ENCODE results near the gene TMEM131.

TMEM131 gene

DNA sequence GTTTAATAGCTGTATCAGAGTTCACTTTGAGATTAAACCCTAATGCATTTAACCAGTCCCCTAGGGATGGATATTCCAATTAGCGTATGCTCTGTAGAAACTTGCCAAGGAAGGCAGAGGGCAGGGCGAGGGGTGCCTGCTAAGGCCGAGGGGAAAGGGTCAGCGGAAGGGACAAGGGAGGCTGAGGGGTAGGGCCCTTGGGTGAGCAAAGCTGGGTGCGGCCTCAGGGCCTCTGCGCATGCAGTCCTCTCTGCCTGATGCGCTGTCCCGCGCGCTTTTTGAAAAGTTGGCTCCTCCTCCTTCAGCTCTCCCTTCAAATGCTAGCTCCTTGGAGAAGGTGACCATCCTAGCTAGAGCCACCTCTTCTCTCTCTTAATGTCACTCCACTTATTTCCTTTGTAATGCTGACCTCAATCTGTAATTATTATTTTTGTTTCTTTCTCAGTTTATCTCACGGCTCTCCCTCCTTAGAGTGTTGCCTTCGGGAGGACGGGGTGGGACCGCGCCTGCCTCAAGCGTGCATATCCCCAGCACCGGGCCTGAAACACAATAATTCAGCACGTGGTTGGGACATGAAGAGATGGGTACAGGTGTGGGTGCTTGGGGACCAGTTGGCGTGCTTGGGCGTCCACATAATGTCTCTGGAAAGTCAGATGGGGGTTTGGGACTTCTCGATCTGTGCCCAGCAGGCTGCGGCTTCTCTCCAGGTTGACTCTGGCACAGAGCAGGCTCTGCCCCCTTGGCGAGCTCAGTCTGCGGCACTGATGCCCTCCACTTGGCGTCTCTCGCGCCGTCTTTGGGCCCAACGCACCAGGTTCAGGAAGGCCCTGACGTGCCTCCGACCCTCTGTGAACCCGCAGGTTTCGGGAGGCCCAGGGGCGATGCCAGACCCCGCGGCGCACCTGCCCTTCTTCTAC lies 272.3 kb downstream of the TMEM131 start:
- Histone ChIP-seq H2AFZ (ENCODE audit: low read depth, low read length) (no peak overlapping the region), H3K9me3 (ENCODE audit: insufficient read depth, low read length) (no peaks in the 10 kb centered on the region), H3K4me1 (ENCODE audit: low read length) (no peaks in the 10 kb centered on the region), H4K20me1 (ENCODE audit: insufficient read depth, low read length) (no peaks in the 10 kb centered on the region), H3K4me2 (ENCODE audit: low read length) (no peak overlapping the region), H3K36me3 (replicated peaks; ENCODE audit: low read depth, low read length) (no peaks in the 10 kb centered on the region), H3K27ac (ENCODE audit: low read length) (no peak overlapping the region), H3K9ac (ENCODE audit: low read length) (no peak overlapping the region), H3K4me3 (ENCODE audit: low read length) (no peak overlapping the region), H3K27me3 (ENCODE audit: low read depth, low read length) (no peaks in the 10 kb centered on the region), H3K79me2 (ENCODE audit: low read length) (no peaks in the 10 kb centered on the region)
- no peak for TF ChIP-seq CTCF (IDR thresholded peaks at IDR 0.05; ENCODE audit: low read depth, low read length)
- no peak for TF ChIP-seq EZH2phosphoT487 (IDR thresholded peaks at IDR 0.05; ENCODE audit: low read depth)

GRCh38 chr2:97722227-97722626 lies 273.5 kb downstream of the TMEM131 start:
- no peaks in the 10 kb centered on the region for H3K36me3 ChIP-seq (replicated peaks; ENCODE audit: low read depth, low read length)
- TF ChIP-seq EZH2phosphoT487 (IDR thresholded peaks at IDR 0.05; ENCODE audit: low read depth) (no peak), CTCF (IDR thresholded peaks at IDR 0.05; ENCODE audit: low read depth, low read length) (no peak)

GRCh38 chr2:97720746-97721145 lies 275.0 kb downstream of the TMEM131 start:
- Histone ChIP-seq H3K9me3 (ENCODE audit: insufficient read depth, low read length) (no peaks in the 10 kb centered on the region), H3K9ac (ENCODE audit: low read length) (no peak overlapping the region), H3K4me1 (ENCODE audit: low read length) (no peaks in the 10 kb centered on the region), H3K79me2 (ENCODE audit: low read length) (no peaks in the 10 kb centered on the region), H3K27me3 (ENCODE audit: low read depth, low read length) (no peaks in the 10 kb centered on the region), H3K36me3 (replicated peaks; ENCODE audit: low read depth, low read length) (no peaks in the 10 kb centered on the region), H4K20me1 (ENCODE audit: insufficient read depth, low read length) (no peaks in the 10 kb centered on the region), H3K27ac (ENCODE audit: low read length) (no peak overlapping the region), H3K4me3 (ENCODE audit: low read length) (no peak overlapping the region), H3K4me2 (ENCODE audit: low read length) (no peak overlapping the region), H2AFZ (ENCODE audit: low read depth, low read length) (no peak overlapping the region)
- no peak for TF ChIP-seq EZH2phosphoT487 (IDR thresholded peaks at IDR 0.05; ENCODE audit: low read depth)
- no peak for TF ChIP-seq CTCF (IDR thresholded peaks at IDR 0.05; ENCODE audit: low read depth, low read length)

More at GRCh38 chr2:97722227-97722626, 273.5 kb downstream of the TMEM131 start:
- Histone ChIP-seq H3K79me2 (ENCODE audit: low read length) (no peaks in the 10 kb centered on the region), H2AFZ (ENCODE audit: low read depth, low read length) (no peak overlapping the region), H3K9ac (ENCODE audit: low read length) (no peak overlapping the region), H3K4me3 (ENCODE audit: low read length) (no peak overlapping the region), H3K9me3 (ENCODE audit: insufficient read depth, low read length) (no peaks in the 10 kb centered on the region), H3K4me1 (ENCODE audit: low read length) (no peaks in the 10 kb centered on the region), H3K27me3 (ENCODE audit: low read depth, low read length) (no peaks in the 10 kb centered on the region), H4K20me1 (ENCODE audit: insufficient read depth, low read length) (no peaks in the 10 kb centered on the region), H3K4me2 (ENCODE audit: low read length) (no peak overlapping the region), H3K27ac (ENCODE audit: low read length) (no peak overlapping the region)

DNA sequence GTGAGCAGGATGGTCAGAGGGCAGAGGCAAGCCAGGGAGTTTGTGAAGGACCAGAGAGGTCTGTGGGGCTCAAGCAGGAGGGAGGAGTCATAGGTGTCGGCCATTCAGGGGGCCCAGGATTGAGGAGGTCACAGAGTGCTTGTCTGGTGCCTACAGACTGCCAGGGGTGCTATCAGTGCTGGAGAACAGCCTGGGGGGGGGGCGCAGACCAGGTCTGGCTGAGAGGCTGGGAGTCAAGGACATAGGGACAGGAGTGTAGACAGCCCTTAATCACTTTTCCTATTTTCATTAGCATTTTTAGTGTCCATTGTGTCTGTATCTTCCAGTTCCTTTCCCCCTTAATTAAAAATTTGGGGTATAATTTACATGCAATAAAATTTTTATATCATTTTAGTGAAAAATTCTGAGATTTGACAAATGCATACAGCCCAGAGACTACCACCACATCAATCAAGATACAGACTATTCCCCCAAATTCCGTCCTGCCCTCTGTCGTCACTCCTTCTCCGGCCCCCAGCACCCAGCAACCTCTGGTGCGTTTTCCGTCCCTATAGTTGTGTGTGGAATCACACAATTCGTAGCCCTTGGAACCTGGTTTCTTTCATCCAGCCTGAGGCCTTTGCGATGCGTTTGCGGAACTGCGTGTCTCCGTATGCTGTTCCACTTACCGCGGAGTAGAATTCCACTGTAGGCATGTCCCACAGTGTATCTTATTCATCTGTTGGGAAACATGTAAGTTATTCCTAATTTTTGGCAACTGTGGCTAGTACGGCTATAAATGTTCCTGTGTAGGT lies 276.2 kb downstream of the TMEM131 start:
- H2AFZ ChIP-seq (ENCODE audit: low read depth, low read length): no peak overlapping the region
- H3K27ac ChIP-seq (ENCODE audit: low read length): no peak overlapping the region
- H3K4me1 ChIP-seq (ENCODE audit: low read length): no peaks in the 10 kb centered on the region
- H3K4me3 ChIP-seq (ENCODE audit: low read length): no peak overlapping the region
- H3K9ac ChIP-seq (ENCODE audit: low read length): no peak overlapping the region
- H3K4me2 ChIP-seq (ENCODE audit: low read length): no peak overlapping the region
- H3K27me3 ChIP-seq (ENCODE audit: low read depth, low read length): no peaks in the 10 kb centered on the region
- H4K20me1 ChIP-seq (ENCODE audit: insufficient read depth, low read length): no peaks in the 10 kb centered on the region
- no peaks in the 10 kb centered on the region for H3K36me3 ChIP-seq (replicated peaks; ENCODE audit: low read depth, low read length)
- no peaks in the 10 kb centered on the region for H3K9me3 ChIP-seq (ENCODE audit: insufficient read depth, low read length)
- TF ChIP-seq CTCF (IDR thresholded peaks at IDR 0.05; ENCODE audit: low read depth, low read length) (no peak), EZH2phosphoT487 (IDR thresholded peaks at IDR 0.05; ENCODE audit: low read depth) (no peak)
- H3K79me2 ChIP-seq (ENCODE audit: low read length): no peaks in the 10 kb centered on the region

Measured in OCI-LY3 (cell line).